ENCODE data around the gene API5. TPM values are rescaled to one million over a fixed set of nuclear protein-coding genes. Genes with fewer than 3 reads are reported as not detected.

The API5 gene
- total RNA-seq, 4 donors from 2014 or later: 54.9 to 71.8 (median 66.5) TPM

- no peak for TF ChIP-seq POLR2A (IDR thresholded peaks at IDR 0.05)
- Histone ChIP-seq H3K36me3 (no peaks in the 10 kb centered on the region), H3K9me3 (no peaks in the 10 kb centered on the region), H3K4me1 (peaks cover 0 to 15% (median 8%) of the 10 kb centered on the region in 4 donors), H3K4me3 (no peak overlapping the region), H3K27me3 (no peaks in the 10 kb centered on the region), H3K27ac (no peak overlapping the region)
- DNase-seq: no peak
These were observed 44.5 kb downstream of the API5 start for GRCh38 chr11:43356336-43356735.

- H3K27me3 ChIP-seq: no peaks in the 10 kb centered on the region
- peak overlapping the region; percentile 84 to 94 (median 90) for H3K27ac ChIP-seq
- DNase-seq: no peak
- H3K36me3 ChIP-seq: no peaks in the 10 kb centered on the region
- TF ChIP-seq POLR2A (IDR thresholded peaks at IDR 0.05): no peak
- TF ChIP-seq CTCF (IDR thresholded peaks at IDR 0.05): no peak
- H3K9me3 ChIP-seq: no peaks in the 10 kb centered on the region
- peaks cover 0 to 23% (median 8%) of the 10 kb centered on the region in 4 donors for H3K4me1 ChIP-seq
- H3K4me3 ChIP-seq: peak overlapping the region; percentile 73 to 97 (median 93)
These were observed 46.5 kb downstream of the API5 start for GRCh38 chr11:43358279-43358800.

- Histone ChIP-seq H3K4me3 (peak within 1 kb of the TSS; percentile 73 to 97 (median 93)), H3K36me3 (no peaks in the 10 kb centered on the region), H3K27me3 (no peaks in the 10 kb centered on the region), H3K4me1 (peaks cover 0 to 23% (median 8%) of the 10 kb centered on the region in 4 donors), H3K9me3 (no peaks in the 10 kb centered on the region), H3K27ac (peak within 1 kb of the TSS; percentile 84 to 94 (median 90))
- TF ChIP-seq CTCF (IDR thresholded peaks at IDR 0.05): no peak
- peak; percentile 82 to 83 for TF ChIP-seq POLR2A (IDR thresholded peaks at IDR 0.05)
- DNase-seq: peak; percentile 92 to 97 (median 95)
These were observed 47.1 kb downstream of the API5 start, which contains the start of gene TTC17 for GRCh38 chr11:43358801-43359421. Gene TTC17, plus strand, starts transcription at chr11:43358920. Its CDS starts 35 bp downstream, at chr11:43358955.

GRCh38 chr11:43359422-43359818, 47.6 kb downstream of the API5 start:
- DNase-seq: no peak
- Histone ChIP-seq H3K27me3 (no peaks in the 10 kb centered on the region), H3K9me3 (no peaks in the 10 kb centered on the region), H3K4me3 (peak overlapping the region; percentile 73 to 97 (median 93)), H3K27ac (peak overlapping the region; percentile 84 to 94 (median 90)), H3K36me3 (no peaks in the 10 kb centered on the region), H3K4me1 (peaks cover 0 to 23% (median 8%) of the 10 kb centered on the region in 4 donors)
- no peak for TF ChIP-seq POLR2A (IDR thresholded peaks at IDR 0.05)
- no peak for TF ChIP-seq CTCF (IDR thresholded peaks at IDR 0.05)

GRCh38 chr11:43360361-43361032, 48.7 kb downstream of the API5 start:
- TF ChIP-seq CTCF (IDR thresholded peaks at IDR 0.05): no peak
- no peak for TF ChIP-seq POLR2A (IDR thresholded peaks at IDR 0.05)
- peak overlapping the region in 1 of 4 donors; percentile 73 for H3K4me3 ChIP-seq
- H3K36me3 ChIP-seq: peaks cover 0 to 10% (median 0%) of the 10 kb centered on the region in 3 donors
- no peak for DNase-seq
- H3K27ac ChIP-seq: no peak overlapping the region
- H3K9me3 ChIP-seq: no peaks in the 10 kb centered on the region
- H3K27me3 ChIP-seq: no peaks in the 10 kb centered on the region
- H3K4me1 ChIP-seq: peaks cover 0 to 23% (median 8%) of the 10 kb centered on the region in 4 donors

GRCh38 chr11:43366677-43367076, 54.9 kb downstream of the API5 start:
- no peak for TF ChIP-seq POLR2A (IDR thresholded peaks at IDR 0.05)
- TF ChIP-seq CTCF (IDR thresholded peaks at IDR 0.05): no peak
- Histone ChIP-seq H3K4me1 (peaks cover 0 to 20% (median 0%) of the 10 kb centered on the region in 4 donors), H3K27ac (no peak overlapping the region), H3K4me3 (no peak overlapping the region), H3K36me3 (peaks cover 0 to 19% (median 0%) of the 10 kb centered on the region in 3 donors), H3K9me3 (no peaks in the 10 kb centered on the region), H3K27me3 (no peaks in the 10 kb centered on the region)
- DNase-seq: no peak

All from Peyer's patch (tissue), 4 donors.